A673 (cell line): ENCODE data around the gene CDH4. TPM values are rescaled to one million over a fixed set of nuclear protein-coding genes. Genes with fewer than 3 reads are reported as not detected.

Experiments
- BruUV-seq: library from RNA; stranded (reverse); fragments of 400-500 nt; replicated peaks from 2 replicates; lab custom pipeline; 2021; lab: Mats Ljungman, UMichigan
- CTCF ChIA-PET: fragments of 300-600 bp; sonication (Branson Sonifier 250); formaldehyde crosslinking; loops from one replicate; lab custom pipeline; 2022; ENCODE audit warnings: antibody characterized with exemption; lab: Charles Lee
- POLR2A ChIA-PET: fragments of 300-600 bp; sonication (Branson Sonifier 250); formaldehyde crosslinking; loops from one replicate; lab custom pipeline; 2022; ENCODE audit warnings: antibody characterized with exemption; ENCODE audit not compliant: low non-redundant PET; lab: Charles Lee
- DNase-seq: peaks from one replicate; pipeline ENCODE4 v3.0.0-alpha.2; 2015; ENCODE audit warnings: low spot score
- H3K27ac ChIP-seq: fragments of 200-600 bp; sonication (generic); 2 replicates; pipeline ENCODE4 v1.5.1; 2016; ENCODE audit warnings: mixed run types, low read depth, mild to moderate bottlenecking, mixed read lengths, antibody characterized with exemption, low read length; ENCODE audit not compliant: poor library complexity, severe bottlenecking
- H3K27me3 ChIP-seq: fragments of 200-600 bp; sonication (generic); replicated peaks from 2 replicates; pipeline ENCODE4 v1.6.1; 2017; ENCODE audit warnings: mixed run types, low read depth, mild to moderate bottlenecking, mixed read lengths, antibody characterized with exemption, low read length; ENCODE audit not compliant: insufficient read depth, poor library complexity
- H3K36me3 ChIP-seq: fragments of 200-600 bp; sonication (generic); 2 replicates; pipeline ENCODE4 v1.6.1; 2016; ENCODE audit warnings: mixed run types, mild to moderate bottlenecking, mixed read lengths, antibody characterized with exemption, low read length; ENCODE audit not compliant: insufficient read depth, poor library complexity, severe bottlenecking
- H3K4me1 ChIP-seq: fragments of 200-600 bp; sonication (generic); 2 replicates; pipeline ENCODE4 v1.6.1; 2017; ENCODE audit warnings: mixed run types, mild to moderate bottlenecking, mixed read lengths, antibody characterized with exemption, low read length; ENCODE audit not compliant: insufficient read depth, poor library complexity, severe bottlenecking
- H3K4me3 ChIP-seq: fragments of 200-600 bp; sonication (generic); 2 replicates; pipeline ENCODE4 v1.5.1; 2016; ENCODE audit warnings: low read depth, mixed run types, mild to moderate bottlenecking, mixed read lengths, low read length; ENCODE audit not compliant: poor library complexity, severe bottlenecking
- H3K9me3 ChIP-seq: fragments of 200-600 bp; sonication (generic); 2 replicates; pipeline ENCODE4 v1.6.1; 2016; ENCODE audit warnings: mixed run types, low read depth, mild to moderate bottlenecking, mixed read lengths, antibody characterized with exemption, low read length; ENCODE audit not compliant: poor library complexity, severe bottlenecking
- CTCF ChIP-seq: fragments of 300-800, 200-600 bp; sonication (generic); conservative IDR thresholded peaks from 2 replicates; pipeline ENCODE4 v1.5.1; 2017; ENCODE audit warnings: low read depth, mild to moderate bottlenecking, antibody characterized with exemption, low read length, moderate library complexity, mixed read lengths
- EZH2 ChIP-seq: fragments of 200-600 bp; sonication (generic); IDR thresholded peaks from 2 replicates; pipeline ENCODE4 v1.6.1; 2017; ENCODE audit warnings: borderline replicate concordance, low read depth, mild to moderate bottlenecking, mixed read lengths, antibody characterized with exemption, low read length; ENCODE audit not compliant: poor library complexity, severe bottlenecking
- intact Hi-C: fragments of 100-400 bp; cut with micrococcal nuclease; formaldehyde crosslinking; loops from one replicate; pipeline ENCODE4 v1.10.0; 2022; ENCODE audit not compliant: unreplicated experiment
- total RNA-seq: library from RNA; stranded (reverse); gene quantifications from 2 replicates; pipeline ENCODE4 v1.2.3, GENCODE V29; 2021

CDH4 gene
- total RNA-seq, 1 experiment from 2014 or later, result 8.3 TPM

GRCh38 chr20:61417221-61417941 is 165.3 kb downstream of the CDH4 start:
- H3K4me3 ChIP-seq, result no peak overlapping the region
- TF ChIP-seq EZH2 (no peak), CTCF (no peak)
- DNase-seq, result no peak
- H3K36me3 ChIP-seq, result no peaks in the 10 kb centered on the region
- CTCF ChIA-PET, result no interaction called here
- POLR2A ChIA-PET, result no interaction called here
- no peaks in the 10 kb centered on the region for H3K27me3 ChIP-seq
- no TSS peak for BruUV-seq
- peaks cover 8% of the 10 kb centered on the region for H3K4me1 ChIP-seq
- no peaks in the 10 kb centered on the region for H3K9me3 ChIP-seq
- intact Hi-C loops, result no loop called here
- H3K27ac ChIP-seq, result no peak overlapping the region

- Histone ChIP-seq H3K36me3 (no peaks in the 10 kb centered on the region), H3K27me3 (no peaks in the 10 kb centered on the region), H3K9me3 (no peaks in the 10 kb centered on the region), H3K4me3 (no peak overlapping the region), H3K4me1 (peaks cover 8% of the 10 kb centered on the region), H3K27ac (no peak overlapping the region)
- no TSS peak for BruUV-seq
- DNase-seq, result no peak
- CTCF ChIA-PET, result no interaction called here
- POLR2A ChIA-PET, result no interaction called here
- no peak for TF ChIP-seq EZH2
- no peak for TF ChIP-seq CTCF
- intact Hi-C loops, result no loop called here
These were observed 166.9 kb downstream of the CDH4 start for GRCh38 chr20:61419010-61419409.

- intact Hi-C loops, result no loop called here
- POLR2A ChIA-PET, result no interaction called here
These were observed 167.4 kb downstream of the CDH4 start for GRCh38 chr20:61419501-61419900.

More at GRCh38 chr20:61419501-61419900, 167.4 kb downstream of the CDH4 start:
- Histone ChIP-seq H3K4me3 (no peak overlapping the region), H3K36me3 (no peaks in the 10 kb centered on the region), H3K9me3 (no peaks in the 10 kb centered on the region), H3K27ac (no peak overlapping the region), H3K27me3 (no peaks in the 10 kb centered on the region), H3K4me1 (peaks cover 3% of the 10 kb centered on the region)
- no TSS peak for BruUV-seq
- no peak for DNase-seq
- CTCF ChIA-PET, result no interaction called here
- TF ChIP-seq CTCF (no peak), EZH2 (no peak)
